Stimulated activated CD4-positive, alpha-beta T cell treated with anti-CD3 and anti-CD28 coated beads, Interleukin-15, amount 100 ng/mL, for 1 hour (primary cell): ENCODE measurements around the gene SMIM38.
"Not testable (repeated sequence)": the region's sequence is repeated elsewhere in the genome, so short reads cannot be mapped to it uniquely, and the experiment has no call there.

Source experiments
- DNase-seq, 2 donors: peaks; one replicate each; pipeline ENCODE4 v3.0.0-alpha.2; 2020; ENCODE audit warnings: low read depth in 1 of 2, low spot score in 1 of 2

Gene SMIM38

DNA sequence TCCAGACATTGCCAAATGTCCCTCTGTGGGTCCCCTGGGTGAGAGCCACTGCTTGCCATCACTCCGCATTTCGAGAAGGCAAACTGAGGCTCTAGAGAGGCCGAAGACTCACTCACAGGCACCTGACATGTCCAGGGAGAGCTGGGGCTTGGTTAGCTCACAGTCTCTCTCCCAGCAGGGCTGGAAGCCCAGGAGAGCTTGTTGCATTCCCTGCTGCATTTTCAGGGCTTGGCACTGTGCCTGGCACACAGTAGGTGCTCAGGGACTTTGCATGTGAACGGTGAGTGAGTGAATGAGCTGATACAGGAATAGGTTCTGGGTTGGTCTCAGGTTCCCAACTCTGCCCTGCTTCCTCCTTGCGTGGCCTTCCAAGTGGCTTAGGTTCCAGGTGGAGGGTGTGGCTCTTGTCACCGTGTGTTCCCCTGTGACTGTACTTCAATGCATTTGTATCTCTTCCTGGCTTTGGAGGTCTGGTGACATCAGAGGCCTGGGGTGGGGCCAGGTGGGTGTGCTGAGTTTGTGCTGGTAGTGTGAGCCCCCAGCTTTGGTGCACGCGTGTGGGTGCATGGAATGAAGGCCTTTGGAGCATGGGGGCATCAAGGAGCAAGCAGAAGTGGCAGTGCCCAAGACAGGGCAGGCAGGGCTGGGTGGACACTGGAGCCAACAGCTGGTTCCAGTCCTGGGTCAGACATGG is 18.4 kb upstream of the SMIM38 start:
- DNase-seq = no peak

DNA sequence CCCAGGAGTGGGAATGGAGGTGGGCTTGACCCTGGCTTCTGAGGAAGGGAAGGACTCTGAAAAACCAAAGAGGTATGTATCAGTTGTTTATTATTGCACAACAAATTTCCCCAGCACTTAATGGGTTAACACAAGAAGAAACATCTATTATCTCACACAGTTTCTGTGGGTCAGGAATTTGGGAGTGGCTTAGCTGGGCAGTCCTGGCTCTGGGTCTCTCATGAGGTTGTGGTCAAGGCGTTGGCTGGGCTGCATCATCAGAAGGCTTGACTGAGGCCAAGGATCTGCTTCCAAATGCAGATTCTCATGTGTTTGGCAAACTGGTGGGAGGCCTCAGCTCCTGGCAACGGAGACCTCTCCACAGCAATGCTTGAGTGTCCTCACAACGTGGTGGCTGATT is 17.5 kb upstream of the SMIM38 start:
- DNase-seq = no peak

DNA sequence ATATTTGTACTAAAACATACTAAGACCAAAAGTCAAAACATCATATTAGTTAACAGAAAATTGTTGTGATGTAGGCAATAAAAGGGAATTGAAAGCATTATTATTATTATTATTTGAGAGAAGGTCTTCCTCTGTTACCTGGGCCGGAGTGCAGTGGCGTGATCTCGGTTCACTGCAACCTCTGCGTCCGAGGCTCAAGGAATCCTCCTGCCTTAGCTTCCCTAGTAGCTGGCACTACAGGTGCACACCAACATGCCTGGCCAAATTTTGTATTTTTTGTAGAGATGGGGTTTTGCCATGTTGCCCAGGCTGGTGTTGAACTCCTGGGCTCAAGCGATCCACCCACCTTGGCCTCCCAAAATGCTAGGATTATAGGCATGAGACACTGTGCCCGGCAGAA is 15.6 kb upstream of the SMIM38 start:
- not testable (repeated sequence) for DNase-seq

DNA sequence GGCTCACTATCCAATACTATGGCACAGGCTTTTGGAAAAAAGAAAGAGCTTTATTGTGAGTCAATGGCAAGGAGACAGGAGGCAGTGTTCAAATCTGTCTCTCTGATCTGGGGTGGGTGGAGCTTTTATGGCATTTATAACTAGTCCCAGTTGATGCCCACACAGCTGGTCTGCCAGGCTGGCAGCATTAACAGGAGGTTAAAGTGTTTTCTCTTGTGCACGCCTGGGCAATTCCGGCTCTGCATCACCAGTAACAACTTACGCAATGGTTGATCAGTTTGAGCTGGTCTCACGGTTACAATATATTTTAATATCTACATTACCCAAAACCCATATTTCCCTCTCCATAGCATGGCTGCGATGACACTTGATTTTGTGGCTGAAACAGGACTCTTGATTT is 15.1 kb upstream of the SMIM38 start:
- DNase-seq = no peak

DNA sequence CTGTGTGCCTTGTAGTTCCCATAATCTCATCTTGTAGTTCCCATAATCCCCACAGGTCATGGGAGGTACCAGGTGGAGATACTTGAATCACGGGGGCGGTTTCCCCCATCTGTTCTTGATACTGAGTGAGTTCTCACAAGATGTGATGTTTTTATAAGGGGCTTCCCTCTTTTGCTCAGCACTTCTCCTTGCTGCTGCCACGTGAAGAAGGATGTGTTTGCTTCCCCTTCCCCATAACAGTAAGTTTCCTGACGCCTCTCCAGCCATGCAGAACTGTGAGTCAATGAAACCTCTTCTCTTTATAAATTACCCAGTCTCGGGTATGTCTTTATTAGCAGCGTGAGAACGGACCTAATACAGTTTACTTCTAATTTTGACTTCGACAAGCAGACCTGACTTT is 14.0 kb upstream of the SMIM38 start:
- DNase-seq = no peak

DNA sequence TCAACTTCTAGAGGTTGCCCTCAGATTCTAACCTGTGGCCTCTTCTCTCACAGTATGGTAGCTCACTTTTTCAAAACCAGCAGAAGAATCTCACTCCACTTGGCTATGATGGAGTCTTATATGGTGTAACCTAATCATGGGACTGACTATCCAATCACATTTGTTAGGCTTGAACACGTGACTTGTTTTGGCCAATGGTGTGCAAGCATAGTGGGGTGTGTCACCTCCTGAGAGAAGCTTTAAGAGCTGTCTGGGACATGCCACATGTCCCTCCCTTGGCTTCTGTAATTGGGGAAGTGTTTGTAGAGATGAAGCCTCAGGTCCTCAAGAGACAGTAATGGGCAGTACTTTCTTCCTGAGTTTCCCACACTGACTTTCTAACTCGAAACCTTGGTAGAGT is 12.8 kb upstream of the SMIM38 start:
- DNase-seq = no peak

DNA sequence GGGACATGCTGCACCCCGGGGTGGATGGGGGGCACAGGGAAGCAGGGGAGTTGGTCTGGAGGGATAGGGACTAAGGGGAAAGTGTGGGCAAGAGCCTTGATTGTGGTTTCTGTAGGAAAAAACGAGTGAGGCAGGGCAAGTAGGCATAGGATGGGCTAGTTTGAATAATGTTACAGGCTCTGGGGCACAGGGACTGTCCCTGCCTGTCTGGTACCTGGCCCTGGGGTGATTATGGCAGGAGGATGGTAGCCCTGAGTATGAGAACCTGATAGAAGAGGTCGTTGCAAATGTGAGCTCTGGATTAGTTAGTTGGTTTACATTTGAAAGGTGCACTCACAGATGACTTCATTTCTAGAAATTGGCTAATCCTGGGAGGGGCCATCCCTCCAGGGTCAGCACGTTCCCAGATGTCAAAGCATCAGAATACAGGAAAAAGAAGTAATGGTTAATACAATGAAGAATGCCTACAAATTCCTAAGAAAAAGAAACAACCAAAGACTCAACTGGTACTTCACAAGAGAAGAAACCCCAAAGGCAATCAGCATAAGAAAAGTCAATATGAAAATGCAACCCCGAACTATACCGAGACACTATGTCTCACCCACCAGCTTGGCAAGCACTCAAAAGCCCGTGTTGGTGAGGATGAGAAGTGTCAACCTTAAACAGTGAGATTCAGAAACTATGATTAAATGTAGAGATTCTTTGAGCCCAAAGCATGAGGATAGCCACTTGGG is 11.3 kb upstream of the SMIM38 start:
- no peak for DNase-seq

DNA sequence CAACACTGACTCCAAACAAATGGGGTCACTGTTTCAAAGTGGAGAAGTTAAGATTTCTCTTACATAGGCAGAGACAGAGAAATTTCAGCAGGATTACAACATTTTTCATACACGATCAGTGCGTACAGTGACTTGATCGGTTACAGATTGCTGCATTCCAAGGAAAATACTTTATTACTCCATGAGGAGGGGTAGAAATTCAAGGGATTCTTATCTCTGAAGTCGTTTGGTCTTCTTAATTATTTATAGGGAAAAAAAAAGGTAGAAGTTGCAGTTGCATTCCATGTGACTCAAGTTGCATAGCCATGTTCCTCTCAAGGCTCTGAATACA is 10.7 kb upstream of the SMIM38 start:
- DNase-seq = no peak

DNA sequence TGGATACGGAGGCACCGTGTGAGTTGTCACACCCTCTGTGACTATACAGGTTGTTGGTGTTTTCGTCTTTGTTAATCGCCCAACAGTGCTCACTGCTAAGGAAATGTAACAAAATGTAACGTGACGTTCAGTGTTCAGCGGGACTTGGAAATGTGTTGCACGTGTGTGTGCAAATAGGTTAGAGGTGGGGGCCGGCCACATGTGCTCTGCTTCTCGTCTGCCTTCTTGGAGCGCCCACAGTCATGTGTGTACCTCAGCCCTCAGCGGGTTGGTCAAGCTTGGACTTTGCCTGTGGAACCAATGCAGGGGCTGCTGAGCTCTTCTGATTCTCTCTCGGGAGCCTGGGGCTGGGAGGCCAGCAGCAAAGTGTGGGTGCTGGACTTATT is 7.4 kb upstream of the SMIM38 start:
- DNase-seq = no peak

DNA sequence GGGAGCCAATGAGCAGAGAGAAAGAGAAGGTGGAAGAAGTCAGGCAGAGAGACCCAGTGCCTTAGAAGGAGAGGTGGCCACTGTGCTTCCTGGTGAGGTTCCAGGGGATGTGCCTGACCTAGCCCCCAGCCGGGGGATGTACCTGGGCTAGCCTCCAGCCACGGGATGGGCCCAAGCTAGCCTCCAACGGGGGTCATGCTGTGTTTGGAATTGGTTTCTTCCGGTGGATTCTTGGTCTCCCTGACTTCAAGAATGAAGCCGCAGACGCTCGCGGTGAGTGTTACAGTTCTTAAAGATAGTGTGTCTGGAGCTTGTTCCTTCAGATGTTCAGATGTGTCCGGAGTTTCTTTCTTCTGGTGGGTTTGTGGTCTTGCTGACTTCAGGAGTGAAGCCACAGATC is 6.9 kb upstream of the SMIM38 start:
- DNase-seq = no peak

DNA sequence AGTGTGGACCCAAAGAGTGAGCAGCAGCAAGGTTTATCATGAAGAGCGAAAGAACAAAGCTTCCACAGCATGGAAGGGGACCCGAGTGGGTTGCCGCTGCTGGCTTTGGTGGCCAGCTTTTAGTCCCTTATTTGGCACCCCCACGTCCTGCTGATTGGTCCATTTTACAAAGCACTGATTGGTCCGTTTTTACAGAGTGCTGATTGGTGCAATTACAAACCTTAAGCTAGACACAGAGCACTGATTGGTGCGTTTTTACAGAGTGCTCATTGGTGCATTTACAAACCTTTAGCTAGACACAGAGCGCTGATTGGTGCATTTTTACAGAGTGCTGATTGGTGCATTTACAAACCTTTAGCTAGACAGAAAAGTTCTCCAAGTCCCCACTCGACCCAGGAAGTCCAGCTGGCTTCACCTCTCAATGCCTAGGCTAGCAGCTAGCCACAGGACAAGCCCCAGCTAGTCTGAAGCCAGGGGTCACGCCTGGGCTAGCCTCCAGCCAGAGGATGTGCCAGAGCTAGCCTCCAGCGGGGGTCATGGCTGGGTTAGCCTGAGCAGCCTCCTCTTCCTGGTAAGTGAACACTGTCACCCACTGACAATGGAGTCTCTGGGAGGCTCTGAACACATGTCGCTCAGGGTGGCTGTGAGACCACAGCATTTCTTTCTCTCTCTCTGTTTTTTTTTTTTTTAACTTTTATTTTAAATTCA is 6.2 kb upstream of the SMIM38 start:
- DNase-seq = not testable (repeated sequence)

DNA sequence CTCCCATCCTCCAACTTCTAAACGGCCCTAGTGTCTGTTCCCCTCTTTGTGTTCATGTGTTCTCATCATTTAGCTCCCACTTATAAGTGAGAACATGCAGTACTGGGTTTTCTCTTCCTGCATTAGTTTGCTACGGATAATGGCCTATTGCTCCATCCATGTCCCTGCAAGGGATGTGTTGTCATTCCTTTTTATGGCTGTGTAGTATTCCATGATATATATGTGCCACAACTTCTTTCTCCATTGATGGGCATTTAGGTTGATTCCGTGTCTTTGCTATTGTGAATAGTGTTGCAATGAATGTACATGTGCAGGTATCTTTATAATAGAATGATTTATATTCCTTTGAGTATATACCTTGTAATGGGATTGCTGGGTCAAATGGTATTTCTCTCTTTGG is 5.6 kb upstream of the SMIM38 start:
- DNase-seq = no peak

DNA sequence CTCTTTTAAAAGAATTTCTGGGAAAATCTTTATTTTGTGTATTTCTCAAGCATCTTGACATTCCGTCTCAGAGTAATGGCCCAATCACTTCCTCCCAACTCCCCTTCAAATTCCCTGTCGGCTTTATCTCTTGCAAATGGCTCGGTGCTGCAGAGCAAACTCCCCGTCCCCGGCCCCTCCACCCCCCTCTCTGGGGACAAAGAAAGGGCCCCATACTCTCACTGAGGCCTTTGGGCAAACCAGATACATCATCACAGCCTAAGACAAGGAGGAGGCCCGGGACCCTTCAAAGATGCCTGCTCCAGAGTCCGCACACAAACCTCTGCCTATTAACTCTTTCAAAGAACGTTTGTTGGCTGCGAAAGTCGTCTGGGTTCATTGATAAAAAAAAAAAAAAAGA is 3.9 kb upstream of the SMIM38 start:
- DNase-seq = no peak

DNA sequence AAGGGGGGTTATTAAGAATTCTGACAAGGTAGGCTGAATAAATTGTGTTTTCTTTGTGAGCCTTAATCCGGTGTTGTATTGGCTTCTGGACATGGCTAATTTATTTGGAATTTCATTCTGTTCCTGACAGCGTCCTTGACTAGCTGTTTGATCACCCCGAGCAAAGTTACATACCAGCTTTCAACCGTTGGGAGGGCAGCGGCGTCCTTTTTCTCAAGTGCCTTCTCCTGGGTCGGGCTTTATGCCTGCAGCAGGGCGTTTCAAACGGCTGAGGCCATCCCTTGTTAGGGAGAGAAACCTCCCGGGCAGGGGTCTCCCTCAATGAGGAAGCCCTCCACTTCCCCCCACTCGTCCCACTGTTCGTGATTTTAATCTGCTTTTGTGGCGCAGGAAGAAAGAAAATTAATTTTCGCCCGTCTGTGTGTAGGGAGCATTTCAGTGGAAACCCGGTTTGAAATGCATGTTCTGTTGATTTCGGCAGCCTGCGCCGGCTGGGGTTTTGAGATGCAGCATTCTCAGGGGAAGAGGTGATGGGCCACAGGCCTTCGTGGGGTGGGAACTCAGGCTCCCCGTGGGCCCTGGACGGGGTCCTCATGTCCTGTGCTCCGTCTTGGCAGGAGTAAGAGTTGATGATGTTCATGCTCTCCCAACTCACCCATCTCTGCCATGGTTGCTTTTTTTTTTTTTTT is 2.9 kb upstream of the SMIM38 start:
- DNase-seq = no peak

DNA sequence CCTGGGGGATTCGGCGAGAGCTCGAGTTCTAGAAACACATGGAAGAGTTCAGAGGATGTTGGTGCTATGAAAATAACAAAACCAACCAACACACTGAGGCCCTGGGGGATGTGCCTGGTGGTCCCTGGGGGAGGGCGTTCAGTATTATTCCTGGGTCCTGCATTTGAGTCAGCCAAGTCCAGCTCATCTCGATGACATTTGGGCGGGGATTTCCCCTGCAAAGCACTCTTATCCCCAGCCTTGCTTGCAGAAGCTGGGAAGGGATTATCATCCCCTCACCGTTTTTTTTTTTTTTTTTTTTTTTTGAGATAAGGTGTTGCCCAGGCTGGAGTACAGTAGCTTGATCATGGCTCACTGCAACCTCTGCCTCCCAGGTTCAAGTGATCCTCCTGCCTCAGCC is 2.1 kb upstream of the SMIM38 start:
- no peak for DNase-seq

DNA sequence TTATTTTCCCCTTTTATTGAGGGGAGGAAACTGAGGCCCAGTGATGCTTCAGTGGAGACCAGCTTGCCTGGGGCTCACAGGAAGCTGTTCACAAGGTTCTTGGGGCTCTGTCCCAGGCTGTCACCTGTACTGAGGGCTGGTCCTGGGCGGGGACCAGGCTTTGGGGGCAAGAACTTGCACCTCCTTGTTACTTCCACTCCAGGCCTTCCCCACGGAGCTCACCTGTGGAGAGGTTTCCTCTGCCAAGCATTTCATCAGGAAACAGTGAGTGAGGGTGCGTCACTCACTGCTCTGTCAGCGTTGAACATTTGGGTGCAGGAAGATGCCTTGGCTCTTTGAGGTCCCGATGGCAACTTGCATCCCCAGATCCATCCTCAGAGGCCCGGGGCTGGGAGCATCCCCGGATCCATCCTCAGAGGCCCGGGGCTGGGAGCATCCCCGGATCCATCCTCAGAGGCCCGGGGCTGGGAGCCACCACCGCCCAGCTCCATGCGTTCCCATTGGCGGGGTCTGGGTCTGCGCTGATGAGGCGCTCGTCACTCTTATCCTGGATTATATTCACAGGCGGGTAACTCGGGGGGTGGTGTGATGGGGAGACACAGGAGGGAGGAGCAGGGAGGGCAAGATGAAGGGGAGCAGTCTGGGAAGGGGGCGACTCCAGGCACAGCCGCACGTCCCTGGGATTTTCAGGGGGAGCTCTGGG is 1.4 kb upstream of the SMIM38 start:
- DNase-seq = no peak

DNA sequence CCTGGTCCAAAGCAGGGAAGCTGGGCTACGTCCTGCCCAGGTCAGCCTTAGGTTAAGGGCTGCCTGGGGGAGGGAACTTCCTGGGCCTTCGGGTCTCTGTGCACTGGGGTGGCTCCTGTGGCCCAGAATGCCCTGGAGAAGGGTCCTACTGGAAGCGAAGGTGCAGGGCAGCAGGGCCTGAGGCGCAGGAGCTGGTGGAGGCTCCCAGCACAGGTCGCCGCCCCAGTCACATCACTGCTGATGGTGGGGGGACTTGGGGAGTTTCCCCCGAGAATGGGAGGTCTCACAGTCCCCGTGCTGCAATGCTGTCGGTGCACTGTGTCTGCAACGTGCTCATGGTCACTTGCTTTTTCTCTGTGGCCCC is 815 bp upstream of the SMIM38 start:
- no peak for DNase-seq

DNA sequence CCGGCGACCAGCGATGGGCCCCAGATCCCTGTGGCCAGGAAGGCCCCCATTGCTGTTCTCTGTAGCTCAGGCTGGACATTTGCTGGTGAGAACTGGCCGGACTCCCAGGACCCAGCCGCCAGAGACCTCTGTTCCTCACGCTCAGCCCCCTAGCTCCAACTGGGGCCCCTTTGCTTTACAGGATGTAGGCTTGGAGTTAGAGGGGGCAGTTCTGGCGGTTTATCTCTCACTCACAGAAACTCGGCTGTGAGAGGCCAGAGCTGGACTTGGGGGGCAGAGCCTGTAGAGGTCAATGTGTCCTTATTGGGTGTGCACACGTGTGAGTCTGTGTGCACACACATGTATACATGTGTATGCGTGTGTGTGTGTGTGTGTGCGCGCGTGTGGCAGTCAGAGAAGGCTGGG is 502 bp downstream of the SMIM38 start:
- no peak for DNase-seq

DNA sequence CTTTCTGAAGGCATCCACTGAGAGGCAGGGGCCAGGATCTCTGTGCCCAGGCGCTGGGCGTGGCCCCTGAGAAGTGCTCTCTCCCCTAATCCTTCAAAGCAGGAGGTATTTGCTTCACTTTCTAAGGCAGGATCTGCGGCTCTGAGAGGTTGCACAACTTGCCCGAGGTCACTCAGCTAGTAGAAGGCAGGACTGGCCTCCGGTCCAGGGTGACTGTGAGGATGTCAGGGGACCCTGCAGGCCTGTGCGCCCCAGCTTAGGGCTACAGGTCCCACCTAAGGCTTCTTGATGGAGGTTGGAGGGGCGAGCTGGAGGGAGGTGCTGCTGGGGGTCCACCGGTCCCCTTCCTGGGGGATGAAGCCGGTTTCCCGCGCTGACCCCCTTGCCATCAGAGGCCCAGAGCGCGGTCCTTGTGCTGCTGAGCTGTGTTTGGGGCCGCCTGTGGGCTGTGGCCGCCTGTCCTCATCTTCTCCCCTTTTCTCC is 979 bp downstream of the SMIM38 start:
- no peak for DNase-seq

DNA sequence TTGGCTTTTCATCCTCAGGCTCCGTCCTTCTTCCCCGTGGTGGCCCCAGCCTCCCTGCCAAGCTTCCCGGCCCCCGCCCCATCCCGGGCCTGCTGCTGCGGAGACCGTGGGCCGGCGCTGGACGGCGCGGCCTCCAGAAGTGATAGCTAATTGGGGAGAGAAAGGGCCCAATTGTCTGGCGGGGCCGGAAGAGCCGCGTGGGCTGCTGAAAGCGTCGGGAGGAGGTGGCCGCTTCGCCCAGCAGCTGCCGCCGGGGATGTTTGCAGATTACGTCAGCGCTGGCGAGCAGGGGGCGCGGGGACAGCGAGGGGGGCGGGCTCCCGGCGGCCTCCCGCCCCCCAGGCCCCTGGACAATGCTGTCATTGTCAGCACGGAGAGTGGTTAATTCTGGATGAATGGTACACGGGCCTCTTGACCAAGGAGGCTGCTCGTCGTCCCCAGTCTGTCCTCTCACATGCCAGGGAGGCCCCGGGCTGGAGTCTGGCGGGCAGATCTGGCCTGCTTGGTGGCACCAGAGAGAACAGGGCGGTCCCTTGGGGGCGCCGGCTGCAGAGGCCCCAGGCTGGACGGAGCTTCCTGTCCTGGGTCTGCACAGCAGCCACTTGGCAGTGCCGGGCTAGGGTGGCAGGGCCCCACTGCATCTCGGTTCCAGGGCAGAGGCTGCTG is 1.6 kb downstream of the SMIM38 start:
- DNase-seq = no peak

DNA sequence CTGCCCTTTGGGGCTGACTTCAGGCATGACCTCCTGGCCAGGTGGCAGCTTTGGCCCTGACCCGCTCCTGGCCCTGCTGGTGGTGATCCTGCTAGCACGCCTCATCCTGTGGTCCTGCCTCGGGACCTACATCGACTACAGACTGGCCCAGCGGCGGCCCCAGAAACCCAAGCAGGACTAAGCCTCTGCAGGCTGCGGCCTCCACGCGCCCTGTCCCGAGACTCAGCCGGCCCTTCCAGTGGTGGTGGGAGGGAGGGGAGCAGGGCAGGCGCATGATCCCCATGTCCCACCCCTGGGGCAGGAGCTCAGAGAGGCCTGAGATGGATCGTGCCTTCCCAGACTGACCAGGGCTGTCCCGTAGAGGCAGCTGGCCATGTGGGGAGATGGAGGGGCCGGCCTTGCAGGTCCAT is 2.1 kb downstream of the SMIM38 start:
- DNase-seq = no peak
